GM21619 (cell line): Measurements from ENCODE around the gene L3MBTL4.
"Not testable (repeated sequence)": the region's sequence is repeated elsewhere in the genome, so short reads cannot be mapped to it uniquely, and the experiment has no call there.

Experiments
- ATAC-seq: cut with Tn5 transposase; IDR thresholded peaks from one replicate; pipeline ENCODE4 v1.9.1; 2021; ENCODE audit not compliant: unreplicated experiment

Gene L3MBTL4

GRCh38 chr18:6315517-6316331, 99.0 kb downstream of the L3MBTL4 start:
- ATAC-seq = no peak

- no peak for ATAC-seq
Measured at GRCh38 chr18:6313415-6313814, 101.3 kb downstream of the L3MBTL4 start.

- no peak for ATAC-seq
Measured at GRCh38 chr18:6311456-6312215, 103.1 kb downstream of the L3MBTL4 start.

- ATAC-seq = no peak
Measured at GRCh38 chr18:6310714-6311113, 104.0 kb downstream of the L3MBTL4 start.

- ATAC-seq = no peak
Measured at GRCh38 chr18:6297875-6298274, 116.8 kb downstream of the L3MBTL4 start.

- no peak for ATAC-seq
Measured at GRCh38 chr18:6294148-6294784, 120.4 kb downstream of the L3MBTL4 start.

GRCh38 chr18:6289843-6290242, 124.9 kb downstream of the L3MBTL4 start:
- ATAC-seq = no peak

GRCh38 chr18:6286585-6286984, 128.1 kb downstream of the L3MBTL4 start:
- ATAC-seq = no peak

- no peak for ATAC-seq
Measured at GRCh38 chr18:6284761-6285160, 129.9 kb downstream of the L3MBTL4 start.

GRCh38 chr18:6284300-6284699, 130.4 kb downstream of the L3MBTL4 start:
- ATAC-seq = no peak

- no peak for ATAC-seq
Measured at GRCh38 chr18:6281874-6282273, 132.8 kb downstream of the L3MBTL4 start.

GRCh38 chr18:6280211-6280743, 134.4 kb downstream of the L3MBTL4 start:
- ATAC-seq = no peak

GRCh38 chr18:6279308-6279707, 135.4 kb downstream of the L3MBTL4 start:
- ATAC-seq = no peak

- no peak for ATAC-seq
Measured at GRCh38 chr18:6273423-6273822, 141.3 kb downstream of the L3MBTL4 start.

- not testable (repeated sequence) for ATAC-seq
Measured at GRCh38 chr18:6272144-6272543, 142.6 kb downstream of the L3MBTL4 start.

GRCh38 chr18:6271585-6271984, 143.1 kb downstream of the L3MBTL4 start:
- no peak for ATAC-seq

GRCh38 chr18:6270771-6271216, 143.9 kb downstream of the L3MBTL4 start:
- peak; percentile 80 for ATAC-seq

- ATAC-seq = no peak
Measured at GRCh38 chr18:6269660-6270332, 144.9 kb downstream of the L3MBTL4 start.

GRCh38 chr18:6266212-6266611, 148.5 kb downstream of the L3MBTL4 start:
- no peak for ATAC-seq

GRCh38 chr18:6261938-6262337, 152.8 kb downstream of the L3MBTL4 start:
- ATAC-seq = no peak

- ATAC-seq = not testable (repeated sequence)
Measured at GRCh38 chr18:6259324-6259723, 155.4 kb downstream of the L3MBTL4 start.
